HG03432 (cell line): ENCODE data around the gene C2orf68.
"Not testable (repeated sequence)": the region's sequence is repeated elsewhere in the genome, so short reads cannot be mapped to it uniquely, and the experiment has no call there.

Experiments used
- ATAC-seq: cut with Tn5 transposase; IDR thresholded peaks from one replicate; pipeline ENCODE4 v1.9.1; 2021; ENCODE audit warnings: mild to moderate bottlenecking, moderate library complexity; ENCODE audit not compliant: unreplicated experiment

The C2orf68 gene

GRCh38 chr2:85600951-85601770, 10.7 kb downstream of the C2orf68 start:
- ATAC-seq: no peak

- no peak for ATAC-seq
Measured at GRCh38 chr2:85600235-85600575, 11.7 kb downstream of the C2orf68 start.

GRCh38 chr2:85599468-85600234, 12.2 kb downstream of the C2orf68 start:
- no peak for ATAC-seq

- no peak for ATAC-seq
Measured at GRCh38 chr2:85598594-85599340, 13.1 kb downstream of the C2orf68 start.

GRCh38 chr2:85597241-85597640, 14.6 kb downstream of the C2orf68 start:
- ATAC-seq: no peak

- ATAC-seq: no peak
Measured at GRCh38 chr2:85596486-85597143, 15.3 kb downstream of the C2orf68 start.

- peak; percentile 2 for ATAC-seq
Measured at GRCh38 chr2:85596026-85596333, 15.9 kb downstream of the C2orf68 start.

GRCh38 chr2:85595301-85596025, 16.4 kb downstream of the C2orf68 start, which contains the start of gene RNF181:
Gene RNF181, plus strand, starts transcription at chr2:85595745. Its CDS starts 19 bp downstream, at chr2:85595764.
- ATAC-seq: peak; percentile 98

GRCh38 chr2:85594715-85595300, 17.1 kb downstream of the C2orf68 start:
- no peak for ATAC-seq

- ATAC-seq: no peak
Measured at GRCh38 chr2:85593023-85593422, 18.8 kb downstream of the C2orf68 start.

GRCh38 chr2:85592299-85592698, 19.6 kb downstream of the C2orf68 start:
- not testable (repeated sequence) for ATAC-seq

- ATAC-seq: no peak
Measured at GRCh38 chr2:85591563-85591962, 20.3 kb downstream of the C2orf68 start.

- ATAC-seq: no peak
Measured at GRCh38 chr2:85590950-85591349, 20.9 kb downstream of the C2orf68 start.

- ATAC-seq: no peak
Measured at GRCh38 chr2:85589982-85590791, 21.7 kb downstream of the C2orf68 start.

GRCh38 chr2:85589181-85589580, 22.7 kb downstream of the C2orf68 start:
- ATAC-seq: no peak

- no peak for ATAC-seq
Measured at GRCh38 chr2:85588645-85589044, 23.2 kb downstream of the C2orf68 start.

GRCh38 chr2:85588236-85588635, 23.6 kb downstream of the C2orf68 start:
- no peak for ATAC-seq

GRCh38 chr2:85585781-85586105, 26.1 kb downstream of the C2orf68 start:
- ATAC-seq: no peak
